H1 (cell line): ENCODE data around the gene GRIK2. TPM values are rescaled to one million over a fixed set of nuclear protein-coding genes. Genes with fewer than 3 reads are reported as not detected.

Source experiments
- CTCF ChIA-PET: fragments of 300-600 bp; sonication (Branson Sonifier 250); formaldehyde crosslinking; loops from one replicate; lab custom pipeline; 2021; ENCODE audit not compliant: partially characterized antibody; lab: Charles Lee
- POLR2A ChIA-PET: fragments of 300-600 bp; sonication (Branson Sonifier 250); formaldehyde crosslinking; loops from one replicate; lab custom pipeline; 2021; ENCODE audit warnings: inconsistent platforms; ENCODE audit not compliant: partially characterized antibody; lab: Charles Lee
- DNase-seq, 2 experiments: peaks; one replicate each; pipeline versions ENCODE4 v3.0.0 to v3.0.0-alpha.2; 2010 to 2022; ENCODE audit warnings: low spot score in 2 of 2, low read depth in 1 of 2, mixed read lengths in 1 of 2
- FAIRE-seq: peaks from 2 replicates; lab custom pipeline; 2011; peaks lifted over from hg19 to GRCh38; lab: Jason Lieb, UNC
- H2AFZ ChIP-seq: 2 replicates; pipeline ENCODE4 v1.8.1; 2012; ENCODE audit warnings: low read length, inconsistent platforms
- H2AK5ac ChIP-seq: 2 replicates; pipeline ENCODE4 v1.6.1; 2013; ENCODE audit warnings: low read depth, low read length
- H2BK120ac ChIP-seq: replicated peaks from 2 replicates; pipeline ENCODE3; 2013; ENCODE audit warnings: low read depth, low read length, inconsistent platforms
- H2BK12ac ChIP-seq: 2 replicates; pipeline ENCODE4 v1.6.1; 2013; ENCODE audit warnings: low read depth, low read length
- H2BK15ac ChIP-seq: 2 replicates; pipeline ENCODE4 v1.6.1; 2013; ENCODE audit warnings: low read length
- H2BK20ac ChIP-seq: 2 replicates; pipeline ENCODE4 v1.6.1; 2013; ENCODE audit warnings: low read length
- H2BK5ac ChIP-seq: 2 replicates; pipeline ENCODE4 v1.6.1; 2013; ENCODE audit warnings: low read depth, low read length
- H3K14ac ChIP-seq: 2 replicates; pipeline ENCODE4 v1.6.1; 2013; ENCODE audit warnings: inconsistent platforms; ENCODE audit not compliant: insufficient read length
- H3K18ac ChIP-seq: 2 replicates; pipeline ENCODE4 v1.6.1; 2013; ENCODE audit warnings: low read length; ENCODE audit errors: extremely low read depth
- H3K23ac ChIP-seq: 2 replicates; pipeline ENCODE4 v1.6.1; 2013; ENCODE audit warnings: inconsistent platforms; ENCODE audit not compliant: insufficient read length
- H3K23me2 ChIP-seq: 2 replicates; pipeline ENCODE4 v1.6.1; 2013; ENCODE audit warnings: low read depth, low read length
- H3K27ac ChIP-seq: 2 replicates; pipeline ENCODE4 v1.6.1; 2011; ENCODE audit warnings: low read depth, low read length, inconsistent platforms
- H3K27me3 ChIP-seq, 4 experiments: replicated peaks in 1 of 4; 1 replicate in 1 of 4; 2 replicates in 3 of 4; pipeline versions ENCODE4 v1.6.1 to v1.8.1; 2011 to 2013; ENCODE audit warnings: low read length in 3 of 4, mild to moderate bottlenecking in 3 of 4, inconsistent platforms in 2 of 4, mixed read lengths in 2 of 4, moderate library complexity in 1 of 4; ENCODE audit not compliant: control insufficient read depth in 3 of 4, insufficient read depth in 3 of 4; ENCODE audit errors: extremely low read depth in 1 of 4
- H3K36me3 ChIP-seq, 4 experiments: 2 replicates each; pipeline versions ENCODE4 v1.6.1 to v1.8.1; 2011 to 2013; ENCODE audit warnings: mild to moderate bottlenecking in 4 of 4, low read length in 3 of 4, moderate library complexity in 2 of 4, control low read depth in 1 of 4, inconsistent platforms in 1 of 4; ENCODE audit not compliant: insufficient read depth in 4 of 4, control insufficient read depth in 2 of 4
- H3K4ac ChIP-seq: replicated peaks from 2 replicates; pipeline ENCODE3; 2013; ENCODE audit warnings: low read length, low read depth, mixed read lengths, inconsistent platforms; ENCODE audit not compliant: insufficient read length
- H3K4me1 ChIP-seq, 4 experiments: replicated peaks in 1 of 4; 1 replicate in 1 of 4; 2 replicates in 3 of 4; pipeline versions ENCODE4 v1.6.1 to v1.8.1; 2011 to 2013; ENCODE audit warnings: low read length in 3 of 4, inconsistent platforms in 2 of 4, mixed read lengths in 1 of 4; ENCODE audit not compliant: insufficient read depth in 4 of 4, control insufficient read depth in 3 of 4
- H3K4me2 ChIP-seq, 2 experiments: 2 replicates each; pipeline versions ENCODE4 v1.6.1 to v1.8.1; 2011 to 2013; ENCODE audit warnings: low read depth in 2 of 2, low read length in 2 of 2, control low read depth in 1 of 2, inconsistent platforms in 1 of 2, mild to moderate bottlenecking in 1 of 2; ENCODE audit not compliant: insufficient read depth in 1 of 2
- H3K4me3 ChIP-seq, 4 experiments: fragments of 200-600, 300-600 bp in 1 of 4; sonication (generic), shearing (Covaris generic), sonication (Bioruptor Twin) in 1 of 4; 2 replicates each; pipeline versions ENCODE4 v1.5.1 to v1.8.1; 2011 to 2016; ENCODE audit warnings: low read length in 4 of 4, low read depth in 3 of 4, control low read depth in 2 of 4, inconsistent platforms in 2 of 4, mild to moderate bottlenecking in 2 of 4, mixed read lengths in 1 of 4, moderate library complexity in 1 of 4; ENCODE audit not compliant: insufficient read depth in 2 of 4; ENCODE audit errors: extremely low read depth in 1 of 4
- H3K56ac ChIP-seq: replicated peaks from 2 replicates; pipeline ENCODE3; 2013; ENCODE audit warnings: low read depth, mild to moderate bottlenecking, mixed read lengths, low read length, inconsistent platforms; ENCODE audit not compliant: insufficient read length
- H3K79me1 ChIP-seq: 2 replicates; pipeline ENCODE4 v1.6.1; 2013; ENCODE audit warnings: low read depth, low read length, control low read depth
- H3K79me2 ChIP-seq, 2 experiments: 2 replicates each; pipeline versions ENCODE4 v1.6.1 to v1.8.1; 2012 to 2013; ENCODE audit warnings: low read length in 2 of 2, mild to moderate bottlenecking in 2 of 2, inconsistent platforms in 1 of 2; ENCODE audit not compliant: insufficient read depth in 2 of 2, control insufficient read depth in 1 of 2
- H3K9ac ChIP-seq, 4 experiments: replicated peaks in 1 of 4; 1 replicate in 1 of 4; 2 replicates in 3 of 4; pipeline versions ENCODE4 v1.6.1 to v1.8.1; 2011 to 2013; ENCODE audit warnings: low read depth in 3 of 4, low read length in 3 of 4, control low read depth in 2 of 4, mild to moderate bottlenecking in 2 of 4, moderate library complexity in 2 of 4, inconsistent platforms in 1 of 4; ENCODE audit errors: extremely low read depth in 1 of 4
- H3K9me3 ChIP-seq, 2 experiments: 2 replicates each; pipeline versions ENCODE4 v1.6.1 to v1.8.1; 2012 to 2013; ENCODE audit warnings: mild to moderate bottlenecking in 2 of 2, moderate library complexity in 2 of 2, control low read depth in 1 of 2, inconsistent platforms in 1 of 2, low read depth in 1 of 2, low read length in 1 of 2, mixed read lengths in 1 of 2; ENCODE audit not compliant: insufficient read depth in 2 of 2
- H4K20me1 ChIP-seq, 2 experiments: replicated peaks in 1 of 2; 2 replicates each; pipeline versions ENCODE3 to v1.8.1; 2011 to 2013; ENCODE audit warnings: inconsistent platforms in 2 of 2, low read length in 2 of 2, mild to moderate bottlenecking in 1 of 2; ENCODE audit not compliant: insufficient read depth in 2 of 2, control insufficient read depth in 1 of 2
- H4K5ac ChIP-seq: 2 replicates; pipeline ENCODE4 v1.6.1; 2013; ENCODE audit warnings: low read length, low read depth, mixed read lengths, inconsistent platforms; ENCODE audit not compliant: insufficient read length
- H4K8ac ChIP-seq: 2 replicates; pipeline ENCODE4 v1.8.0; 2013; ENCODE audit warnings: mild to moderate bottlenecking, moderate library complexity, low read length, inconsistent platforms; ENCODE audit not compliant: insufficient read depth; ENCODE audit errors: extremely low read depth
- H4K91ac ChIP-seq: replicated peaks from 2 replicates; pipeline ENCODE3; 2013; ENCODE audit warnings: low read length, mixed read lengths, inconsistent platforms; ENCODE audit not compliant: insufficient read length
- BACH1 ChIP-seq: IDR thresholded peaks from 2 replicates; pipeline ENCODE4 v1.6.1; 2012; ENCODE audit warnings: low read length, improper control_type of control experiment
- BRCA1 ChIP-seq: IDR thresholded peaks from 2 replicates; pipeline ENCODE4 v1.6.1; 2012; ENCODE audit warnings: low read depth, low read length, improper control_type of control experiment
- CBX5 ChIP-seq: fragments of 300-800, 300-1000 bp; sonication (generic); IDR thresholded peaks from 2 replicates; pipeline ENCODE4 v1.7.1; 2016; ENCODE audit warnings: antibody characterized with exemption, low read length, low read depth
- CBX8 ChIP-seq: fragments of 300-800, 300-1000 bp; sonication (generic); IDR thresholded peaks from 2 replicates; pipeline ENCODE4 v1.7.1; 2016; ENCODE audit warnings: low read depth, low read length, borderline replicate concordance
- CEBPB ChIP-seq: IDR thresholded peaks from 2 replicates; pipeline ENCODE4 v1.6.1; 2012; ENCODE audit warnings: low read depth, low read length
- EP300 ChIP-seq, 2 experiments: IDR thresholded peaks; 1 replicate in 1 of 2; 2 replicates in 1 of 2; pipeline ENCODE4 v1.6.1; 2011 to 2012; ENCODE audit warnings: low read depth in 2 of 2, low read length in 2 of 2, mild to moderate bottlenecking in 2 of 2, borderline replicate concordance in 1 of 2, inconsistent platforms in 1 of 2, moderate library complexity in 1 of 2
- HDAC2 ChIP-seq, 2 experiments: fragments of 300-600 bp in 1 of 2; sonication (generic) in 1 of 2; IDR thresholded peaks; 2 replicates each; pipeline ENCODE4 v1.6.1; 2011 to 2012; ENCODE audit warnings: low read depth in 2 of 2, low read length in 2 of 2, mild to moderate bottlenecking in 2 of 2, moderate library complexity in 2 of 2, borderline replicate concordance in 1 of 2, inconsistent platforms in 1 of 2
- JUN ChIP-seq: IDR thresholded peaks from 2 replicates; pipeline ENCODE4 v1.6.1; 2011; ENCODE audit warnings: low read depth, mild to moderate bottlenecking, improper control_type of control experiment, low read length
- KDM4A ChIP-seq: IDR thresholded peaks from one replicate; pipeline ENCODE4 v1.7.1; 2012; ENCODE audit warnings: low read depth, mild to moderate bottlenecking, moderate library complexity, low read length, inconsistent platforms; ENCODE audit not compliant: severe bottlenecking
- KDM5A ChIP-seq: fragments of 200-600 bp; IDR thresholded peaks from 2 replicates; pipeline ENCODE4 v1.7.1; 2012; ENCODE audit warnings: mild to moderate bottlenecking, low read length, inconsistent platforms, mixed read lengths
- NANOG ChIP-seq: IDR thresholded peaks from 2 replicates; pipeline ENCODE4 v1.6.1; 2011; ENCODE audit warnings: low read length, low read depth, mild to moderate bottlenecking, inconsistent platforms; ENCODE audit not compliant: insufficient read depth, poor library complexity, severe bottlenecking
- NRF1 ChIP-seq: IDR thresholded peaks from 2 replicates; pipeline ENCODE4 v1.6.1; 2011; ENCODE audit warnings: mild to moderate bottlenecking, low read depth, low read length, improper control_type of control experiment
- RBBP5 ChIP-seq: IDR thresholded peaks from 2 replicates; pipeline ENCODE4 v1.7.1; 2012; ENCODE audit warnings: low read depth, mild to moderate bottlenecking, inconsistent platforms, low read length, moderate library complexity, borderline replicate concordance
- TAF7 ChIP-seq: optimal IDR thresholded peaks from 2 replicates; pipeline ENCODE3; 2011; ENCODE audit warnings: low read depth, mild to moderate bottlenecking, inconsistent platforms, low read length, moderate library complexity, borderline replicate concordance
- WGBS, 2 experiments: shearing (Covaris generic) in 1 of 2; methylation state at CpG; one replicate each; pipeline versions ENCODE4 v1.1.6 to v1.1.7; 2013 to 2015; ENCODE audit warnings: low lambda C conversion rate in 2 of 2, mixed read lengths in 2 of 2, inconsistent platforms in 1 of 2, low coverage in 1 of 2, missing lambda C conversion rate in 1 of 2; ENCODE audit not compliant: insufficient replicate concordance in 2 of 2, insufficient coverage in 1 of 2, insufficient read length in 1 of 2; ENCODE audit errors: extremely low coverage in 1 of 2, missing lambda C conversion rate in 1 of 2; 5-methylcytosine and 5-hydroxymethylcytosine counted together
- polyA plus RNA-seq, 7 experiments: library from polyadenylated mRNA; depleted of rRNA in 3 of 7; stranded (reverse) in 5 of 7; unstranded in 2 of 7; fragments of >200 nt in 5 of 7; fragments of 200-250 nt in 2 of 7; gene quantifications; 1 replicate in 5 of 7; 2 replicates in 1 of 7; 4 replicates in 1 of 7; pipeline versions ENCODE4 v1.2.1 to v1.2.3, GENCODE V29; 2011 to 2013; ENCODE audit warnings: missing spikeins in 2 of 7, mixed read lengths in 2 of 7
- total RNA-seq: library from RNA; stranded (reverse); fragmentation: NEBNext Ultra II Directional; extraction: Animal tissue kit (Norgen Biotek cat#: 25700); gene quantifications from 2 replicates; pipeline ENCODE4 v1.2.1, GENCODE V29; 2021

GRIK2 gene
- total and polyA plus RNA-seq, 2 of the 8 experiments (the other 6 are each of a cell fraction or from before 2014, with no cell fraction given): 1.8 to 2.2 TPM

DNA sequence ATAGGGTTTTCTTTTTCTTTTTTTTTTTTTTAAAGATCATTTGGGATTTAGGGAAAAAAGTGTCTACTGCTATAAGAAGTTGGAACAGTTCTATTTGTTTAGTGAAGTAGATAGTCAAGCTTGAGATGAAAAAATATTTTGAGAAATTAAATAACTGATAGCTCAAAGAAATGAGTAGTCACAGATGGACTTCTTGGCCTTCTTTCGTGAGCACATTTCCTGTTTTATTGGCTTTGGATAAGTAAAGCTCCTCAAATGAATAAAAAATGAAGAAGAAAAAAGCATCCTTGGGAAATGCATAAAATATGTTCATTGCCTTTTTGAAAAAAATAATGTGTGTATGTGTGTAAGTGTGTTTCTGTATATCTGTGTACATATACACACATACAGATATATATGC is 515.9 kb downstream of the GRIK2 start:
- Histone ChIP-seq H2BK120ac (no peak overlapping the region), H2AFZ (no peak overlapping the region), H3K9me3 (no peaks in the 10 kb centered on the region), H2BK5ac (no peak overlapping the region), H3K56ac (no peak overlapping the region), H3K23me2 (no peaks in the 10 kb centered on the region), H2BK15ac (no peak overlapping the region), H3K9ac (no peak overlapping the region), H3K14ac (no peak overlapping the region), H3K4me2 (no peak overlapping the region), H3K79me2 (no peaks in the 10 kb centered on the region), H3K4ac (no peak overlapping the region), H3K27me3 (no peaks in the 10 kb centered on the region), H2BK12ac (no peak overlapping the region), H2AK5ac (no peak overlapping the region), H3K4me3 (no peak overlapping the region), H3K79me1 (no peaks in the 10 kb centered on the region), H2BK20ac (no peak overlapping the region), H3K18ac (no peak overlapping the region), H4K91ac (no peak overlapping the region), H4K20me1 (no peaks in the 10 kb centered on the region), H4K8ac (no peak overlapping the region), H4K5ac (no peak overlapping the region), H3K4me1 (no peaks in the 10 kb centered on the region), H3K23ac (no peak overlapping the region), H3K27ac (no peak overlapping the region), H3K36me3 (no peaks in the 10 kb centered on the region)
- ChIA-PET POLR2A (no interaction called here), CTCF (no interaction called here)
- FAIRE-seq: no peak
- 83% methylated on average over 1 of the region's 1 CpG; no CpG with 5 or more reads in 1 of the 2 experiments for WGBS, 2 experiments
- no peak for DNase-seq
- TF ChIP-seq CEBPB: no peak
- TF ChIP-seq BRCA1: no peak
- no peak for TF ChIP-seq HDAC2 (IDR thresholded peaks at IDR 0.05; ENCODE audit: borderline replicate concordance in 1 of 2, low read depth in 2 of 2, low read length in 2 of 2)
- TF ChIP-seq NRF1: no peak
- TF ChIP-seq NANOG: no peak
- TF ChIP-seq KDM4A: no peak
- TF ChIP-seq EP300 (IDR thresholded peaks at IDR 0.05; ENCODE audit: borderline replicate concordance in 1 of 2, low read depth in 2 of 2, low read length in 2 of 2): no peak
- TF ChIP-seq RBBP5: no peak
- no peak for TF ChIP-seq KDM5A
- no peak for TF ChIP-seq CBX8
- no peak for TF ChIP-seq CBX5
- TF ChIP-seq BACH1: no peak
- TF ChIP-seq JUN: no peak
- no peak for TF ChIP-seq TAF7
